Gastrocnemius medialis (tissue), 4 donors: ENCODE measurements around the gene TOMM6. TPM values are rescaled to one million over a fixed set of nuclear protein-coding genes. Genes with fewer than 3 reads are reported as not detected.

Source experiments
- ATAC-seq, 2 donors: fragments of 150-250 bp; one replicate each; pipeline ENCODE4 v1.9.1; 2016
- DNase-seq, 2 donors: peaks; one replicate each; pipeline ENCODE4 v3.0.0-alpha.2; 2019
- H3K27ac ChIP-seq, 4 donors: fragments of 200-600 bp; sonication (generic); 1 replicate in 1 of 4; 2 replicates in 3 of 4; pipeline ENCODE4 v1.5.1; 2016 to 2018; ENCODE audit warnings: mild to moderate bottlenecking in 2 of 4, moderate library complexity in 1 of 4
- H3K27me3 ChIP-seq, 3 donors: fragments of 200-600 bp; sonication (generic) in 2 of 3; 1 replicate in 1 of 3; 2 replicates in 2 of 3; pipeline versions ENCODE4 v1.5.1 to v1.6.0; 2016 to 2019; ENCODE audit warnings: mild to moderate bottlenecking in 1 of 3, moderate library complexity in 1 of 3
- H3K36me3 ChIP-seq, 2 donors: fragments of 200-600 bp; sonication (generic) in 1 of 2; one replicate each; pipeline ENCODE4 v1.5.1; 2017 to 2018
- H3K4me1 ChIP-seq, 2 donors: fragments of 200-600 bp; sonication (generic) in 1 of 2; one replicate each; pipeline ENCODE4 v1.5.1; 2016 to 2017; ENCODE audit warnings: mild to moderate bottlenecking in 2 of 2
- H3K4me3 ChIP-seq, 4 donors: fragments of 200-600 bp; sonication (generic) in 3 of 4; 1 replicate in 1 of 4; 2 replicates in 3 of 4; pipeline ENCODE4 v1.5.1; 2016 to 2019; ENCODE audit warnings: mild to moderate bottlenecking in 2 of 4
- H3K9me3 ChIP-seq, 3 donors: fragments of 200-600 bp; sonication (generic) in 2 of 3; 1 replicate in 1 of 3; 2 replicates in 2 of 3; pipeline ENCODE4 v1.5.1; 2016 to 2019
- POLR2A ChIP-seq, 2 donors: fragments of 450-650 bp; IDR thresholded peaks; one replicate each; pipeline ENCODE4 v1.6.1; 2017; ENCODE audit warnings: antibody characterized with exemption in 2 of 2, mild to moderate bottlenecking in 2 of 2, moderate library complexity in 2 of 2
- in situ Hi-C, 4 donors: fragments of 200-750 bp; cut with MboI; loops; one replicate each; pipeline versions ENCODE4 v1.15.0 to v1.8.0; 2017; ENCODE audit warnings: low sequenced_read_pairs in 4 of 4
- intact Hi-C: fragments of 100-400 bp; cut with DNase I; formaldehyde crosslinking; loops from one replicate; pipeline ENCODE4 v1.15.1; 2023; ENCODE audit warnings: low total_unique reads
- total RNA-seq, 4 donors: library from RNA; depleted of rRNA; stranded (reverse); fragments of >200 nt; gene quantifications; one replicate each; pipeline versions ENCODE4 v1.1.0 to v1.2.3, GENCODE V29; 2016
- TF ChIP-seq, protein P1 (sequence below), 5 experiments: fragments of 450-650 bp in 3 of 5; fragments of 200-600 bp in 2 of 5; sonication (generic) in 2 of 5; IDR thresholded peaks in 4 of 5; conservative IDR thresholded peaks in 1 of 5; 1 replicate in 4 of 5; 2 replicates in 1 of 5; pipeline ENCODE4 v1.5.1; 2016 to 2019; ENCODE audit warnings: antibody characterized with exemption in 5 of 5, mild to moderate bottlenecking in 3 of 5, moderate library complexity in 3 of 5

The TOMM6 gene
- total RNA-seq, 4 donors from 2014 or later, result 152 to 186 (median 166) TPM

GRCh38 chr6:41796474-41796873, 9.0 kb downstream of the TOMM6 start:
- in situ Hi-C loops, result loop anchor here in 2 of 4 donors (10.0 kb wide), 2 partner anchors 108 to 128 kb away; partner anchors contain the start of genes BYSL (in 1 of the 2) and MED20 (in 1 of the 2)
- DNase-seq, result no peak
- TF ChIP-seq POLR2A (IDR thresholded peaks at IDR 0.05), result no peak
- TF ChIP-seq, protein P1, sequence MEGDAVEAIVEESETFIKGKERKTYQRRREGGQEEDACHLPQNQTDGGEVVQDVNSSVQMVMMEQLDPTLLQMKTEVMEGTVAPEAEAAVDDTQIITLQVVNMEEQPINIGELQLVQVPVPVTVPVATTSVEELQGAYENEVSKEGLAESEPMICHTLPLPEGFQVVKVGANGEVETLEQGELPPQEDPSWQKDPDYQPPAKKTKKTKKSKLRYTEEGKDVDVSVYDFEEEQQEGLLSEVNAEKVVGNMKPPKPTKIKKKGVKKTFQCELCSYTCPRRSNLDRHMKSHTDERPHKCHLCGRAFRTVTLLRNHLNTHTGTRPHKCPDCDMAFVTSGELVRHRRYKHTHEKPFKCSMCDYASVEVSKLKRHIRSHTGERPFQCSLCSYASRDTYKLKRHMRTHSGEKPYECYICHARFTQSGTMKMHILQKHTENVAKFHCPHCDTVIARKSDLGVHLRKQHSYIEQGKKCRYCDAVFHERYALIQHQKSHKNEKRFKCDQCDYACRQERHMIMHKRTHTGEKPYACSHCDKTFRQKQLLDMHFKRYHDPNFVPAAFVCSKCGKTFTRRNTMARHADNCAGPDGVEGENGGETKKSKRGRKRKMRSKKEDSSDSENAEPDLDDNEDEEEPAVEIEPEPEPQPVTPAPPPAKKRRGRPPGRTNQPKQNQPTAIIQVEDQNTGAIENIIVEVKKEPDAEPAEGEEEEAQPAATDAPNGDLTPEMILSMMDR (IDR thresholded peaks at IDR 0.05 in 4 of 5, conservative IDR thresholded peaks at IDR 0.05 in 1 of 5), result no peak
- H3K36me3 ChIP-seq, result peaks cover 0 to 35% of the 10 kb centered on the region in 2 donors
- intact Hi-C loops, result no loop called here
- H3K4me1 ChIP-seq, result peaks cover 0 to 5% of the 10 kb centered on the region in 2 donors
- ATAC-seq, result no peak
- no peak overlapping the region for H3K4me3 ChIP-seq
- no peak overlapping the region for H3K27ac ChIP-seq
- no peaks in the 10 kb centered on the region for H3K9me3 ChIP-seq
- H3K27me3 ChIP-seq, result no peaks in the 10 kb centered on the region

- Histone ChIP-seq H3K36me3 (peaks cover 0 to 23% of the 10 kb centered on the region in 2 donors), H3K4me1 (no peaks in the 10 kb centered on the region), H3K27me3 (no peaks in the 10 kb centered on the region), H3K4me3 (no peak overlapping the region), H3K9me3 (no peaks in the 10 kb centered on the region), H3K27ac (no peak overlapping the region)
- DNase-seq, result no peak
- no peak for ATAC-seq
- intact Hi-C loops, result no loop called here
- in situ Hi-C loops, result loop anchor here in 2 of 4 donors (10.0 kb wide), 2 partner anchors 106 to 126 kb away; partner anchors contain the start of genes BYSL (in 1 of the 2) and MED20 (in 1 of the 2)
- TF ChIP-seq, protein P1 (IDR thresholded peaks at IDR 0.05 in 4 of 5, conservative IDR thresholded peaks at IDR 0.05 in 1 of 5), result no peak
- TF ChIP-seq POLR2A (IDR thresholded peaks at IDR 0.05), result no peak
Observed at GRCh38 chr6:41798901-41799558, 11.5 kb downstream of the TOMM6 start.

GRCh38 chr6:41799559-41799911, 12.0 kb downstream of the TOMM6 start:
- intact Hi-C loops, result no loop called here
- in situ Hi-C loops, result loop anchor here in 2 of 4 donors (10.0 kb wide), 2 partner anchors 105 to 125 kb away; partner anchors contain the start of genes BYSL (in 1 of the 2) and MED20 (in 1 of the 2)
- TF ChIP-seq POLR2A (IDR thresholded peaks at IDR 0.05), result no peak
- TF ChIP-seq, protein P1 (IDR thresholded peaks at IDR 0.05 in 4 of 5, conservative IDR thresholded peaks at IDR 0.05 in 1 of 5), result no peak
- no peak overlapping the region for H3K4me3 ChIP-seq
- H3K9me3 ChIP-seq, result no peaks in the 10 kb centered on the region
- no peaks in the 10 kb centered on the region for H3K27me3 ChIP-seq
- peaks cover 0 to 23% of the 10 kb centered on the region in 2 donors for H3K36me3 ChIP-seq
- no peak overlapping the region for H3K27ac ChIP-seq
- DNase-seq, result no peak
- ATAC-seq, result no peak
- H3K4me1 ChIP-seq, result no peaks in the 10 kb centered on the region

GRCh38 chr6:41801380-41801779, 13.9 kb downstream of the TOMM6 start:
- H3K4me1 ChIP-seq, result no peaks in the 10 kb centered on the region
- DNase-seq (no peak), ATAC-seq (no peak)
- intact Hi-C loops (no loop called here), in situ Hi-C loops (no loop called here)
- H3K36me3 ChIP-seq, result peaks cover 0 to 14% of the 10 kb centered on the region in 2 donors
- TF ChIP-seq POLR2A (IDR thresholded peaks at IDR 0.05), result no peak
- TF ChIP-seq, protein P1 (IDR thresholded peaks at IDR 0.05 in 4 of 5, conservative IDR thresholded peaks at IDR 0.05 in 1 of 5), result no peak
- no peaks in the 10 kb centered on the region for H3K9me3 ChIP-seq
- H3K27ac ChIP-seq, result no peak overlapping the region
- no peaks in the 10 kb centered on the region for H3K27me3 ChIP-seq
- H3K4me3 ChIP-seq, result no peak overlapping the region
